Measurements from ENCODE around the gene RIMBP2.

RIMBP2 gene

DNA sequence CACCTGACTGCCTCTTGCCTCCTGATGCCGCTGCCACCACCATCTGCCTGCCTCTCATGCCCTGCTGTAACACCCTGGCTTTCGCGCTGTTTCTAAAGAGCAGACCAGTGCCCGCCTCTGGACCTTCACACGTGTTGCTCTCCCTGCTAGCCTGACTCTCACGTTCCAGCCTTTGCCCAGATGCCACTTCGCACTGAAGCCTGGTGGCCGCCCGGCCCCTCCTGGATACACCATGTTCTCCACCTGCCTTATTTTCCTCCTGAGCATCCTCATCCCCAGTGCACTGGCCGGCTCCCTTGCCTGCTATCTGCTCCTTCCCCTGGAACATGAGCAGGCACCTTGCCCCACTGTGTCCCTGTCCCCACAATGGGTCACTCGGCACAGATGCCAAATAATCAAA lies 231.9 kb downstream of the RIMBP2 start:
- no peak for DNase-seq (ENCODE audit: low read depth)
- no peak overlapping the region for H3K4me3 ChIP-seq (ENCODE audit: control insufficient read depth, low read depth, low read length)
- no peak for TF ChIP-seq CTCF (IDR thresholded peaks at IDR 0.05; ENCODE audit: control insufficient read depth, insufficient read depth, low read depth, low read length, missing control alignments)

DNA sequence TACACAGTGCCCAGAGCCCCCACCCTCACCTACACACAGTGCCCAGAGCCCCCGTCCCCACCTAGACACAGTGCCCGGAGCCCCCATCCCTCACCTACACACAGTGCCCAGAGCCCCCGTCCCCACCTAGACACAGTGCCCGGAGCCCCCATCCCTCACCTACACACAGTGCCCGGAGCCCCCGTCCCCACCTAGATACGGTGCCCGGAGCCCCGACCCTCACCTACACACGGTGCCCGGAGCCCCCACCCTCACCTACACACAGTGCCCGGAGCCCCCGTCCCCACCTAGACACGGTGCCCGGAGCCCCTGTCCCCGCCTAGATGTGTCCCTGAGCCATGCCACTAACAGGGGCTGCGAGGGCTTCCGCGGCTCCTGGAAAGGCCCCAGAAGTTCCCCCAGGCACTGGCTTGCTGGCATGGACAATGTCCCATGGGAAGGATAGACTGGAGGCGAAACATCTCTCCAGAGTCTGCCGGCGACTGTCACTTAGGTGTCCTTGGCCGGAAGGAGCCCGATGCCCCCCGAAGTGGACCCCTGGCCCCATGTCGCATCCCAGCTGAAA lies 232.4 kb downstream of the RIMBP2 start:
- no peak for TF ChIP-seq CTCF (IDR thresholded peaks at IDR 0.05; ENCODE audit: control insufficient read depth, insufficient read depth, low read depth, low read length, missing control alignments)
- no peak overlapping the region for H3K4me3 ChIP-seq (ENCODE audit: control insufficient read depth, low read depth, low read length)
- no peak for DNase-seq (ENCODE audit: low read depth)

DNA sequence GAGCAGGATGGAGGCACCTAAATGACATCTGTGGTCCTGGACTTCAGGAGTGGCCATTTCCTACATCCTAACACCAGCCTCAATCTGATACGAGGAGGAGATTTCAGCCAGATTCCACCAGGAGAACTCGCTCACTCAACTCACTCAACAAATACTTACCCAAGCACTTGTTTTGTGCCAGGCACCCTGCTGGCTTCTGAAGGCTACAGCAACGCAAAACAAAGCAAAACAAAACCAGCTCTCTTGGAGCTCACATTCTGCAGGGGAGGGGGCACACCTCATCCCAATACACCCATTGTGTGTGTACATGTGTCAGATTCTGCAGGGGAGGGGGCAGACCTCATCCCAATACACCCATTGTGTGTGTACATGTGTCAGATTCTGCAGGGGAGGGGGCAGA lies 233.7 kb downstream of the RIMBP2 start:
- no peak for DNase-seq (ENCODE audit: low read depth)
- no peak overlapping the region for H3K4me3 ChIP-seq (ENCODE audit: control insufficient read depth, low read depth, low read length)
- TF ChIP-seq CTCF (IDR thresholded peaks at IDR 0.05; ENCODE audit: control insufficient read depth, insufficient read depth, low read depth, low read length, missing control alignments) = no peak

- DNase-seq (ENCODE audit: low read depth) = no peak
- H3K4me3 ChIP-seq (ENCODE audit: control insufficient read depth, low read depth, low read length) = no peak overlapping the region
- no peak for TF ChIP-seq CTCF (IDR thresholded peaks at IDR 0.05; ENCODE audit: control insufficient read depth, insufficient read depth, low read depth, low read length, missing control alignments)
These were observed 234.7 kb downstream of the RIMBP2 start for GRCh38 chr12:130481392-130481879.

DNA sequence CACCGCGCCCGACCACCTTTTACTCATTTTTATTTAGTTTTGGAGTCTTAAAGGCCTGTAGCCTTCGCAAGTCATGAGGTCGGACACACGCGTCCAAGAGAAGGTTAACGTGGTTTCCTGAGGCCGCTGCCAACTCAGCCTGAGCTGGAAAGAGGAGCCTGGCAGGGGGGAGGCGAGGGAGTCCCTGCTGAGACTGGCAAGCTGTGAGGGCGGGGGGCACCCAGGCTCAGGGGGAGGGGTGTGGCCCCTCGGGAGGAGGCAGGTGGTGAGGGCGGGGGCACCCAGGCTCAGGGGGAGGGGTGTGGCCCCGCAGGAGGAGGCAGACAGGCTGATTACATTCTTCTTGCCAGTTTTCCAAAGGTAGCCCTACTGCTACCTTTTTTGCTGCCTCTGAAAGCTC lies 235.2 kb downstream of the RIMBP2 start:
- no peak for TF ChIP-seq CTCF (IDR thresholded peaks at IDR 0.05; ENCODE audit: control insufficient read depth, insufficient read depth, low read depth, low read length, missing control alignments)
- no peak overlapping the region for H3K4me3 ChIP-seq (ENCODE audit: control insufficient read depth, low read depth, low read length)
- DNase-seq (ENCODE audit: low read depth) = no peak

- TF ChIP-seq CTCF (IDR thresholded peaks at IDR 0.05; ENCODE audit: control insufficient read depth, insufficient read depth, low read depth, low read length, missing control alignments) = no peak
- H3K4me3 ChIP-seq (ENCODE audit: control insufficient read depth, low read depth, low read length) = no peak overlapping the region
- DNase-seq (ENCODE audit: low read depth) = no peak
These were observed 235.9 kb downstream of the RIMBP2 start for GRCh38 chr12:130480231-130480630.

All from AG09309 (cell line).